Melanocyte of skin (primary cell): ENCODE results near the gene AKAP11. TPM values are rescaled to one million over a fixed set of nuclear protein-coding genes. Genes with fewer than 3 reads are reported as not detected.

Experiments used
- total RNA-seq, 2 donors: library from RNA; depleted of rRNA; stranded (reverse); fragments of >200 nt; gene quantifications; 2 replicates each; pipeline ENCODE4 v1.2.3, GENCODE V29; 2012

Gene AKAP11
- 10 to 100 TPM; 22.0 to 22.7 TPM for total RNA-seq

GRCh38 chr13:42272115-42272803 lies at the start of gene AKAP11:
Gene AKAP11, plus strand, starts transcription at chr13:42272152. Its CDS starts 14,197 bp downstream, at chr13:42286349.

Other genes starting within 250 kb of the AKAP11 start
- 10 to 100 TPM in 1 of 2 donors, 1 to 10 TPM in 1; 5.2 to 10.3 TPM for gene DGKH, start 223.5 kb upstream of the AKAP11 start, total RNA-seq